Measurements from ENCODE around the gene TMEM37.

TMEM37 gene

DNA sequence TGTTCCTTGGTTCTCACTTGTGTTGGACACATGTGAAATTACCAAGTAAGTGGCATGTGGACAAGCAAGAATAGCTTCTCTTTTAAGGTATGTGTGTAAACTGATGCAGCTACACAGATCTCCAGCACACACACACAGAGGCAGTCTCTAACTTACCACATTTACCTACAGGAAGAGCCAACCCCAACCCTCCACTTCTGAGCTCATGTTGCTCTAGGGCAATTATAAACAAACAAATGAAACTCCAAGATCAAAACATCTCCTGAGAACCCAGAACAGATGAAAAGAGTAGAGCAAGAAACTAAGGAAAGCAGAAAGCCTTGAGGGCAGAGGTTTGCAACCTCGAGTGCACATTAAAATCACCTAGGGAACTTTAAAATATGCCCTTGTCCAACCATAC, 16.0 kb upstream of the TMEM37 start:
- no peak for DNase-seq (ENCODE audit: low read depth)
- TF ChIP-seq POLR2A (IDR thresholded peaks at IDR 0.05; ENCODE audit: extremely low read depth, insufficient read length) (no peak), MYC (IDR thresholded peaks at IDR 0.05; ENCODE audit: low read depth, low read length) (no peak)
- TF ChIP-seq, protein P1, sequence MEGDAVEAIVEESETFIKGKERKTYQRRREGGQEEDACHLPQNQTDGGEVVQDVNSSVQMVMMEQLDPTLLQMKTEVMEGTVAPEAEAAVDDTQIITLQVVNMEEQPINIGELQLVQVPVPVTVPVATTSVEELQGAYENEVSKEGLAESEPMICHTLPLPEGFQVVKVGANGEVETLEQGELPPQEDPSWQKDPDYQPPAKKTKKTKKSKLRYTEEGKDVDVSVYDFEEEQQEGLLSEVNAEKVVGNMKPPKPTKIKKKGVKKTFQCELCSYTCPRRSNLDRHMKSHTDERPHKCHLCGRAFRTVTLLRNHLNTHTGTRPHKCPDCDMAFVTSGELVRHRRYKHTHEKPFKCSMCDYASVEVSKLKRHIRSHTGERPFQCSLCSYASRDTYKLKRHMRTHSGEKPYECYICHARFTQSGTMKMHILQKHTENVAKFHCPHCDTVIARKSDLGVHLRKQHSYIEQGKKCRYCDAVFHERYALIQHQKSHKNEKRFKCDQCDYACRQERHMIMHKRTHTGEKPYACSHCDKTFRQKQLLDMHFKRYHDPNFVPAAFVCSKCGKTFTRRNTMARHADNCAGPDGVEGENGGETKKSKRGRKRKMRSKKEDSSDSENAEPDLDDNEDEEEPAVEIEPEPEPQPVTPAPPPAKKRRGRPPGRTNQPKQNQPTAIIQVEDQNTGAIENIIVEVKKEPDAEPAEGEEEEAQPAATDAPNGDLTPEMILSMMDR (IDR thresholded peaks at IDR 0.05; ENCODE audit: low read depth, low read length): no peak
- TF ChIP-seq, protein P2, sequence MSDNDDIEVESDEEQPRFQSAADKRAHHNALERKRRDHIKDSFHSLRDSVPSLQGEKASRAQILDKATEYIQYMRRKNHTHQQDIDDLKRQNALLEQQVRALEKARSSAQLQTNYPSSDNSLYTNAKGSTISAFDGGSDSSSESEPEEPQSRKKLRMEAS (IDR thresholded peaks at IDR 0.05; ENCODE audit: low read depth, low read length): no peak
- no peak overlapping the region for H3K4me3 ChIP-seq (ENCODE audit: low read depth, low read length)

DNA sequence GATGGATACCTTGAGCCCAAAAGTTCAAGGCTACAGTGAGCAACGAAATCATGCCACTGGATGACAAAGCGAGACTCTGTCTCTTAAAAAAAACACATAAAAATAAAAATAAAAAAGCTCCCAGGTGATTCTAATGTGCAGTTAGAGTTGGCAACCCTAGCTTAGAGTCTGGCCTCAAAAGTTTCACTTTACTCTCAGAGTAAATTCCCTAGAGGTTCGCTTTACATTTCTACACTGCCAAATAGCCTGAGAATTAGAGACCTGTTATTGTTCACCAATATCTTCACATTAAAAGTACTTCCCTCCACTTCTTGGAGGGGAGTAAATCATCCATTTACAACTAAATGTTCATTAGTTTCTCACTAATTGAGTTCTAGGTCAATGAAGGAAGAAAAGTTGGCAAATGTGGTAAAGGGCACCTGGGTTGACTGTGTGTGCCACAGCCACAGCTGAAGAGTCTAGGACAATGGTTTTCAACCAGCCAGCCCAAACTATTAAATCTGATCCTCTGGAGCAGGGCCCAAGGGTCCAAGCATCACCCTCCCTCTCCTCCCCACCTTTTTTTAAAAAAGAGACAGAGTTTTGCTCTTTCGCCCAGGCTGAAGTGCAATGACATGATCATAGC, 15.2 kb upstream of the TMEM37 start:
- DNase-seq (ENCODE audit: low read depth): no peak
- TF ChIP-seq MYC (IDR thresholded peaks at IDR 0.05; ENCODE audit: low read depth, low read length) (no peak), POLR2A (IDR thresholded peaks at IDR 0.05; ENCODE audit: extremely low read depth, insufficient read length) (no peak)
- TF ChIP-seq, protein P2 (IDR thresholded peaks at IDR 0.05; ENCODE audit: low read depth, low read length): no peak
- TF ChIP-seq, protein P1 (IDR thresholded peaks at IDR 0.05; ENCODE audit: low read depth, low read length): no peak
- H3K4me3 ChIP-seq (ENCODE audit: low read depth, low read length): no peak overlapping the region

DNA sequence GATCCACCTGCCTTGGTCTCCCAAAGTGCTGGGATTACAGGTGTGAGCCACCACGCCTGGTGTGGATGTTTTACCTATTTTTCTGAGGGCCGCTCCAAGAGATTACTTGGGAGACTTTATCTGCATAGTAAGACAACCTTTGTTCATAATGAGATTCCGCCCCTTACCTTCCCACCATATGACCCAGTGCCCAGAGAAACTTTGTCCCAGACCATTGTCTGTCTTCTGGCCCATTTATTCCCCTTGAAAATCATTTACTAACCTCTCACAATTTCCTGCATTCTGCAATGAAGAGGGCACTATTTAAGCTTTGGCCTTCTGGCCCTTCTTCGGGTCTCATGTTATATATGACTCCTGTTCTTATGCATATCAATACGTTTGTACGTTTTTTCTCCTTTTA, 13.7 kb upstream of the TMEM37 start:
- no peak overlapping the region for H3K4me3 ChIP-seq (ENCODE audit: low read depth, low read length)
- DNase-seq (ENCODE audit: low read depth): no peak
- no peak for TF ChIP-seq MYC (IDR thresholded peaks at IDR 0.05; ENCODE audit: low read depth, low read length)
- no peak for TF ChIP-seq POLR2A (IDR thresholded peaks at IDR 0.05; ENCODE audit: extremely low read depth, insufficient read length)
- TF ChIP-seq, protein P2 (IDR thresholded peaks at IDR 0.05; ENCODE audit: low read depth, low read length): no peak
- TF ChIP-seq, protein P1 (IDR thresholded peaks at IDR 0.05; ENCODE audit: low read depth, low read length): no peak

DNA sequence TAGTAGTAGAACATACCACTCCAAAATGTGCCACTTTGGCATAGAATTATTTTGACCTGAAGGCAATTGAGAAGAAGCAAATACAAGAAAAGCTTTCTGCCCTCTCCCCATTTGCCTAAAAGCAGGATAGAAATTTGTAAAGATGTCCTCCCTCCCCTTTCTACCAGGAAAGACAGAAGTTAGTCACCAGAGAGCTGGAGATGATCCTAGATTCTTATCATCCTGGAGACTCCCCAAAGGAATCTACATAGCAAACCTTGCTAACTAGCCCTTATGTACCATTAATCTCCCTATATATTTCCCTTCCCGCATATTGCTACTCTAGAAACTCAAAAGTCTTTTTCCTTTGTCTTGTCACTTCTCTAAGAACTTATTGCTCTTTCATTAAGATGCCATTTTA, 12.6 kb upstream of the TMEM37 start:
- no peak overlapping the region for H3K4me3 ChIP-seq (ENCODE audit: low read depth, low read length)
- no peak for DNase-seq (ENCODE audit: low read depth)
- TF ChIP-seq POLR2A (IDR thresholded peaks at IDR 0.05; ENCODE audit: extremely low read depth, insufficient read length) (no peak), MYC (IDR thresholded peaks at IDR 0.05; ENCODE audit: low read depth, low read length) (no peak)
- TF ChIP-seq, protein P1 (IDR thresholded peaks at IDR 0.05; ENCODE audit: low read depth, low read length): no peak
- TF ChIP-seq, protein P2 (IDR thresholded peaks at IDR 0.05; ENCODE audit: low read depth, low read length): no peak

DNA sequence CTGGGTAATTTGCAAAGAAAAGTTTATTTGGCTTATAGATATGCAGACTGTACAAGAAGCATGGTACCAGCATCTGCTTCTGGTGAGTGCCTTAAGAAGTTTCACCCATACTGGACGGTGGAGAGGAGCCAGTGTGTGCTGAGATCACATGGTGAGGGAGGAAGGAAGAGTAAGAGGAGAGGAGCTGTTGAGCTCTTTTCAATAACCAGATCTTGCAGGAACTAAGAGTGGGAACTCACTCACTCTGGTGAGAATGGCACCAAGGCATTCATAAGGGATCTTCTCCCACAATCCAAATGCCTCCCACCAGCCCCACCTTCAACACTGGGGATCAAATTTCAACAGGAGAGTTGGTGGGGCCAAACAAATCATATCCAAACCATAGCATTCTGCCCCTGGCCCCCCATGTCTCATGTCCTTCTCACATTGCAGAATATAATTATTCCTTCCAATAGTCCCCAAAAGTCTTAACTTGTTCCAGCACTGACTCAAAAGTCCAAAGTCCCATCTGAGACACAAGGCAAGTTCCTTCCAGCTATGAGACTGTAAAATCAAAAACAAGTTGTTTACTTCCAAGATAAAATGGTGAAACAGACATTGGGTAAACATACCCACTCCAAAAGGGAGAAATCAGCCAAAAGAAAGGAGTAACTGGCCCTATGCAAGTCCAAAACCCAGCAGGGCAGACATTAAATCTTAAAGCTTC, 11.7 kb upstream of the TMEM37 start:
- DNase-seq (ENCODE audit: low read depth): no peak
- no peak overlapping the region for H3K4me3 ChIP-seq (ENCODE audit: low read depth, low read length)
- TF ChIP-seq POLR2A (IDR thresholded peaks at IDR 0.05; ENCODE audit: extremely low read depth, insufficient read length): no peak
- TF ChIP-seq, protein P1 (IDR thresholded peaks at IDR 0.05; ENCODE audit: low read depth, low read length): no peak
- TF ChIP-seq MYC (IDR thresholded peaks at IDR 0.05; ENCODE audit: low read depth, low read length): no peak
- TF ChIP-seq, protein P2 (IDR thresholded peaks at IDR 0.05; ENCODE audit: low read depth, low read length): no peak

Data from NB4 (cell line).